ENCODE results near the gene DOCK11.

Gene DOCK11

GRCh38 chrX:118495958-118496762, 545 bp downstream of the DOCK11 start:
- DNase-seq (ENCODE audit: low read depth), result peak; percentile 49
- peak overlapping the region; percentile 89 for H3K4me3 ChIP-seq (ENCODE audit: low read depth, low read length)
- TF ChIP-seq, protein P1, sequence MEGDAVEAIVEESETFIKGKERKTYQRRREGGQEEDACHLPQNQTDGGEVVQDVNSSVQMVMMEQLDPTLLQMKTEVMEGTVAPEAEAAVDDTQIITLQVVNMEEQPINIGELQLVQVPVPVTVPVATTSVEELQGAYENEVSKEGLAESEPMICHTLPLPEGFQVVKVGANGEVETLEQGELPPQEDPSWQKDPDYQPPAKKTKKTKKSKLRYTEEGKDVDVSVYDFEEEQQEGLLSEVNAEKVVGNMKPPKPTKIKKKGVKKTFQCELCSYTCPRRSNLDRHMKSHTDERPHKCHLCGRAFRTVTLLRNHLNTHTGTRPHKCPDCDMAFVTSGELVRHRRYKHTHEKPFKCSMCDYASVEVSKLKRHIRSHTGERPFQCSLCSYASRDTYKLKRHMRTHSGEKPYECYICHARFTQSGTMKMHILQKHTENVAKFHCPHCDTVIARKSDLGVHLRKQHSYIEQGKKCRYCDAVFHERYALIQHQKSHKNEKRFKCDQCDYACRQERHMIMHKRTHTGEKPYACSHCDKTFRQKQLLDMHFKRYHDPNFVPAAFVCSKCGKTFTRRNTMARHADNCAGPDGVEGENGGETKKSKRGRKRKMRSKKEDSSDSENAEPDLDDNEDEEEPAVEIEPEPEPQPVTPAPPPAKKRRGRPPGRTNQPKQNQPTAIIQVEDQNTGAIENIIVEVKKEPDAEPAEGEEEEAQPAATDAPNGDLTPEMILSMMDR (IDR thresholded peaks at IDR 0.05; ENCODE audit: low read depth, low read length, missing control alignments), result no peak

GRCh38 chrX:118496763-118497079, 1.1 kb downstream of the DOCK11 start:
- peak overlapping the region; percentile 89 for H3K4me3 ChIP-seq (ENCODE audit: low read depth, low read length)
- TF ChIP-seq, protein P1 (IDR thresholded peaks at IDR 0.05; ENCODE audit: low read depth, low read length, missing control alignments), result no peak
- DNase-seq (ENCODE audit: low read depth), result no peak

DNA sequence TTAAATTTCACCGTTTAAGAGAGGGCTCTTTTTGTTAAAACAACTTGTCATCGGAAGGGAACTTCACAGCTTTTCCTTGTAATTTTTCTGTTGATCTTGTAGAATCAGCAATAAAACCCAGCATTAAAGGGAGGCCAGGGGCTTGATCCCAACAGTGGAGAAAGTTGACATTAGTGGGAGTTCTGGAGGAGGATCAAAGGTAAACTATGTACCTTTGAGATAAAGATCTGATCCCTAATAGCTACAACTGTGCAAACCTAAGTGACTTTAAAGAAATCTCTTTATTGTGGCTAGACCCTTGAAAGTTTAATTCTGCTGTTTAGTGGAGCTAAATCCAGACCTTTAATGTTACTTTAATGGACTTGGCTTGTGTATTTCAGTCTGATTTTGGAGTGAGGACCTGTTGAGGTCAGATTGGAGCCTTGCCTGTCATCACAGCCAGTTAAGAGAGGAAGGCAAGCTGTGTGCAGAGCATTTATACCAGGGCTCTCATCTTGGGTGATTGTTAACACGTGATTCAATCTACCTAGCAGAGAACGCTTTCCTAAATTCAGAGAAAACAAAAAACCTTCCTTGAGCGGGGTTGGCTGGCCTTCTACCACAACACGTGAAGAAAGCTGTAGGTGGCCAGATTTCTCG, 1.7 kb downstream of the DOCK11 start:
- peak overlapping the region; percentile 89 for H3K4me3 ChIP-seq (ENCODE audit: low read depth, low read length)
- no peak for DNase-seq (ENCODE audit: low read depth)
- TF ChIP-seq, protein P1 (IDR thresholded peaks at IDR 0.05; ENCODE audit: low read depth, low read length, missing control alignments), result no peak

- DNase-seq (ENCODE audit: low read depth), result no peak
- TF ChIP-seq, protein P1 (IDR thresholded peaks at IDR 0.05; ENCODE audit: low read depth, low read length, missing control alignments), result no peak
- H3K4me3 ChIP-seq (ENCODE audit: low read depth, low read length), result no peak overlapping the region
These were observed 2.7 kb downstream of the DOCK11 start for GRCh38 chrX:118498351-118498750.

DNA sequence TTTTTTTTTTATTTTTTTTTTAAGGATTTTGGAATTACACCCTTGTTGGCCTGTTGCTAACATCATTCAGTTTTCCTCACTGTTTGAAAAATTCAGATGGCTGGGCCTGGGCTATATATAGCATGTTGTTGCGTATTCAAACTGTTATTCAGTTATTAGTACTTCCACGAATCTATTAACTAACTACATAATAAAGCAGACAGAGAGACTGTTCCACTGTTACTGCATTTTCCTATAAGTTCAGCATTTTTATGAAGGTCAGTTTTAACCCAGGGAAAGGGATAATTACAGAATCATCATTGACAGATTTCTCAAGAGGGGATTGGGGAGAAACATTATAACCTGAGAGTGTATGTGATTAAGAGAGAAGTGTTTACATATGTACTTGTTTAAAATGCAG, 3.1 kb downstream of the DOCK11 start:
- DNase-seq (ENCODE audit: low read depth), result no peak
- no peak overlapping the region for H3K4me3 ChIP-seq (ENCODE audit: low read depth, low read length)

GRCh38 chrX:118499295-118499694, 3.7 kb downstream of the DOCK11 start:
- no peak overlapping the region for H3K4me3 ChIP-seq (ENCODE audit: low read depth, low read length)
- no peak for DNase-seq (ENCODE audit: low read depth)
- TF ChIP-seq, protein P1 (IDR thresholded peaks at IDR 0.05; ENCODE audit: low read depth, low read length, missing control alignments), result no peak

More for the DNA sequence above, 3.1 kb downstream of the DOCK11 start:
- TF ChIP-seq, protein P1 (IDR thresholded peaks at IDR 0.05; ENCODE audit: low read depth, low read length, missing control alignments), result no peak

All from GM12864 (cell line).